HG02840 (cell line): ENCODE results near the gene ZNF579.
"Not testable (repeated sequence)": the region's sequence is repeated elsewhere in the genome, so short reads cannot be mapped to it uniquely, and the experiment has no call there.

Experiments
- ATAC-seq: cut with Tn5 transposase; IDR thresholded peaks from one replicate; pipeline ENCODE4 v1.9.1; 2021; ENCODE audit warnings: mild to moderate bottlenecking, moderate library complexity, moderate number of reproducible peaks; ENCODE audit not compliant: unreplicated experiment, low FRiP score

The ZNF579 gene

DNA sequence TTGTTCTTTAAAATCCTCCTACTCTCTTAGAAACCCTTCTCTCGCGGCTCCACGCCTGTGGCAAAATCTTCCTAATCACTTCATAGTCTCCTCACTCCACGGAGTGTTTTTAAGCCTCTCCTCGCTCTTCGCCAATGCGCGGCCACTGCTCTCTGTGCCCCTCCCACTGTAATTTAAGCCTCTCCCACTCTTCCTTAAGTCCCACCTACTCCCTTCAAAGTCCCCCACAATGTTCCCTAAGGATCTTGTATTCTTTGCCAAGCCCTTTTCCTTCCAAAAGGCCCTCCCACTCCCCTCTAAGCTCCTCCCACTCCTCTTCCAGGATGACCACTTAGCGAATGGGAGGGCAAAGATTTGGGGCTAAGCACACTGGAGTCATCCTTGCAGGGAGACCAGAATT lies 17.4 kb upstream of the ZNF579 start:
- ATAC-seq, result no peak

DNA sequence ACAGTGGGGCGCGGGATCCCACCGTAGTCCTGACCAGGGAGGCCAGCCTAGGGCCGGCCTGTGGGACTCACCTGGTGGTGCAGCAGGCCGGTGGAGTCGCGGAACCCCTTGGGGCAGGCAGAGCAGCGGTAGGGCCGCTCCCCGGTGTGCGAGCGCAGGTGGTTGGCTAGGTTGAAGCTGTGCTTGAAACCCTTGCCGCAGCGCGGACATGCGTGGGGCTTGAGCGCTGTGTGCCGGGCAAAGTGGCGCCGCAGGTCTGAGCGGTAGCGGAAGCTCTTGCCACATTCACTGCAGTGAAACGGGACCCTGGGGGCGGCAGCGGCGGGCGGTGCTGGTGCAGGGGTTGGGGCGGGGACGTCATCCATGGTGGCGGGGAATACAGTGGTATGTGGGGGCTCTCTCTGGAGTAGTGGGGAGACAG lies 16.9 kb upstream of the ZNF579 start:
- no peak for ATAC-seq

- ATAC-seq, result no peak
Measured at GRCh38 chr19:55596304-55596703, 15.7 kb upstream of the ZNF579 start.

- ATAC-seq, result no peak
Measured at GRCh38 chr19:55594996-55595545, 14.4 kb upstream of the ZNF579 start.

- ATAC-seq, result no peak
Measured at GRCh38 chr19:55593096-55593772, 12.6 kb upstream of the ZNF579 start.

DNA sequence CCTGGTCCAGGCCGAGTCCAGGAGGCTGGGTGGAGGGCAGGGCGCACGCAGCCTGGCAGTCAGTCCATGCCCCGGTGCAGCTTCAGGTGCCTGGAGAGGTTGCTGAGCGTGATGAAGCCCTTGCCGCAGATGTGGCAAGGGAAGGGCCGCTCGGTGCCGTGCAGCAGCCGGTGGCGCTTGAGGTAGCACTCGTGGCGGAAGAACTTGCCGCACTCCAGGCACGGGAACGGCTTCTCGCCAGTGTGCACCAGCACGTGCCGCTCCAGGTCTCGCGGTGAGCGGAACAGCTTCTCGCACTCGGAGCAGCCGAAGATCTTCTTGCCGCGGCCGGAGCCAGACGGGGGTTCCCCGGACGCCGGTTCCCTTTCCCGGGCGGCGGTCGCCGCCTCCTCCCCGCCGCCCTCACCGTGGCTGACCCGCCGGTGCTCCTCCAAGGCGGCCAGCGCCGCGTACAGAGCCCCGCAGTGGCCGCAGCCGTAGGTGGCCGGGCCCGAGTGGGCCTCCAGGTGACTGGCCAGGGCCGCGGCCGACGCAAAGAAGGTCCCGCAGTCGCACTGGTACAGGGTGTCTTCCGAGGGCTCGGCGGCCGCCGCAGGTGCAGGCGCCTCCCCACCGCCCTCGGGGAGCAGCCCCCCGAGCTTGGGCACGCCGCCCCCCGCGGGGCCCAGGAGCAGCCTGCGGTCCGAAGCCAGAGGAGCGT lies 11.9 kb upstream of the ZNF579 start:
- no peak for ATAC-seq

GRCh38 chr19:55591555-55591954 lies 10.9 kb upstream of the ZNF579 start:
- ATAC-seq, result no peak

- ATAC-seq, result no peak
Measured at GRCh38 chr19:55590617-55591016, 10.0 kb upstream of the ZNF579 start.

DNA sequence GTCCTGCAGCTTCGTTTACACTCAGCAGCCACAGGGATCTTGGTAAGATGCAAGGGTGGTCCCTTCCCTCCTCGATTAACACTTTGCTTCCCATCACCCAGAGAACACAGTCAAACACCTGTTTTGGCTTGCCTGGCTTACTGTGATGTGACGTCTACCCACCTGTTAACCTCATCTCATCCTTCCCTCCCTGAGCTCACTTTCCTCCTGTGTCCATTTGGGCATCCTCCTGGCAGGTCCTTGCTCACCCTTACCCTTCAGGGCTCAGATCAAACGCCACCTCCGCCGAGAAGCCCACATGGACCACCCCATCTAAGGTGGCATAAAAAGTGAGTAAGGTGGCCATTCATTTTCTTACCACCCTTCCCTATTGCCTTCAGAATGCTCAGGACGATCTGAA lies 9.5 kb upstream of the ZNF579 start:
- ATAC-seq, result no peak

- ATAC-seq, result no peak
Measured at GRCh38 chr19:55588738-55589137, 8.1 kb upstream of the ZNF579 start.

GRCh38 chr19:55586976-55587668 lies 6.5 kb upstream of the ZNF579 start:
- ATAC-seq, result no peak

DNA sequence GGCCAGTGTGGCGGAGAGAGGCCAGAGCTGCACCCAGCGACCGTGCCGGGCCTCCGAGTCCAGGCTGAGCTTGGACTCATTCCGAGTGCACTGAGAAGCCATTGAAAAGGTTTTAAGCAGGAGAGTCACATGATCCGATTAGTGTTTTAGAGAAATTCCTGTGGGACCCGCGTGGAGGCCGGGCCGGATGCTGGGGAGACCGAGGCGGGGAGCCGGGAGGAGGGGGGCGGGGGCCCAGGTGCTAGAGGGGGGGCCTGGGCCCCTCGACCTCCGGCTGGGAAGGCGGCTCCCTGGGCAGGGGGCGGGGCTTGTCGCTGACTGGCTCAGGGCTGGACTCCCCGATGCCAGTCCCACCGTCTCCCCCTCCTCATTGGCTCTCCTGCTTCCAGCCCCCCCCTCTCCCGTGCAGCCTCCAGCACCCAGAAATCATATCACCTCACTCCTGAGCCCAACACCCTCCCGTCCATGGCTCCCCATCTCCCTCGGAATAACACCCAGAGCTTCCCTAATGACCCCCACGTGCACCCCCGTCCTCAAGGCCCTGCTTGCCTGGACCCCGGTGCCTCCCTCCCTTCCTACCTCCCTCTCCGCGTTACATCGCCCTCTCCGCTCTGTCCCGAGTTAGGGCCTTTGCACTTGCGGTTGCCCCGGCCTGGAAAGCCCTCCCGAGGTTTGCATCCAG lies 5.2 kb upstream of the ZNF579 start:
- no peak for ATAC-seq

- ATAC-seq, result no peak
Measured at GRCh38 chr19:55584871-55585270, 4.2 kb upstream of the ZNF579 start.

- ATAC-seq, result not testable (repeated sequence)
Measured at GRCh38 chr19:55583897-55584296, 3.2 kb upstream of the ZNF579 start.

- ATAC-seq, result not testable (repeated sequence)
Measured at GRCh38 chr19:55582284-55582683, 1.6 kb upstream of the ZNF579 start.

- ATAC-seq, result no peak
Measured at GRCh38 chr19:55581823-55582223, 1.2 kb upstream of the ZNF579 start.

- ATAC-seq, result no peak
Measured at GRCh38 chr19:55581145-55581822, 636 bp upstream of the ZNF579 start.

DNA sequence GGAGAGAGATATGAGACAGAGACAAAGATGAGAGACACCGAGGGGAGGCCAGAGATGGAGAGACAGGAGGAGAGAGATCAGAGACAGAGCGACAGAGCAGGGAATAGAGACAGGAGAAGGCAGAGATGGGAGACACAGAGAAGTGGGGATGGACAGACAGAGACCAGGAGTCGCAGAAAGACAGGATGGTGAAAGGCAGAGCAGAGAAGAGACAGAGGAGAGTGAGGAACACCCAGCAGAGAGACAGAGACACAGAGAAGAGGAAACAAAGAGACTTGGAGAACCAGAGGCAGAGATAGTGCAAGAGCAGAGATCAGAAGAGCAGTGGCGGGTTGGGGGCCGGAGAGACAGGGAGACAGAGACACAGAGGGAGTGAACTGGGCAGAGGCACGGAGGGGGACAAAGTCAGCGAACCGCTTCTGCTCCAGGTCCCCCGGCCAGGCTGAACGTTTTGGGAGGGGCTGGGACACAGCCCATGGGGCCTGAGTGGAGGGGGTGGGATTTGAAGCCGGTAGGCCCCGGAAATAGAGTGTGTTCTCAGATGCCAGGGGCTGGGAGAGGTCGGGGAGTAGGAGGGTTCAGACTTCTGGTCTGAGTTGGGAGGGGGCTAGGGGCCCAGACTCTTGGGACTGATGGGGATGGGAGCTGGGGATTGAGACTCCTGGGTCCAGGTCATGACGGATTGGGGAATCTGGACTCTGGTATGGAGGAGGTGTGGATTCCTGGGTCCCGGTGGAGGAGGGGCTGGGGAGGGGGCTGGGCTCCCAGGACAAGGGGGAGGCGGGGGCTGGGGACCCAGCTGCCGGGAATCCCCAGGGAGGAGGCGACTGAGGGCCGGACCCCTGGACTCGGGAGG lies 654 bp downstream of the ZNF579 start:
- ATAC-seq, result no peak
